GM18499 (cell line): ENCODE results near the gene GNAS-AS1.

Experiments used
- ATAC-seq: cut with Tn5 transposase; IDR thresholded peaks from one replicate; pipeline ENCODE4 v1.9.1; 2021; ENCODE audit warnings: moderate number of reproducible peaks; ENCODE audit not compliant: insufficient read depth, unreplicated experiment

Gene GNAS-AS1

DNA sequence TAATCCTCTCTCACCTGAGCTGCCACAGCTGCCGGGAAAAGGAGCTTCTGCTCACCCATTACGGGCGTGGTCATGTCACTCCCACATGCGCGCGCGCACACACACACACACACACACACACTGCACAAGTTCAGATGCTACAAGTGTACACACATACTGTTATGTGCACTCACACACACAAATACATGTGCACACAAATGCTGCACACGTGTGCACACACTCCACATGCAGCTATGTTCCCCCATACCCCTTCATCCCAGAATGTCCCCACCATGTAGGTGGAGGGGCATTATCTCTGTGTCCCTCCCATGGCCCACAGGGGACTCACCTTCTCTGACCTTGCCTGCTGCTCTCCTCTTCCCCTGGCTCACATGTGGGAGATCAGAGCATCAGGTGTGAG, 37.3 kb downstream of the GNAS-AS1 start:
- no peak for ATAC-seq

DNA sequence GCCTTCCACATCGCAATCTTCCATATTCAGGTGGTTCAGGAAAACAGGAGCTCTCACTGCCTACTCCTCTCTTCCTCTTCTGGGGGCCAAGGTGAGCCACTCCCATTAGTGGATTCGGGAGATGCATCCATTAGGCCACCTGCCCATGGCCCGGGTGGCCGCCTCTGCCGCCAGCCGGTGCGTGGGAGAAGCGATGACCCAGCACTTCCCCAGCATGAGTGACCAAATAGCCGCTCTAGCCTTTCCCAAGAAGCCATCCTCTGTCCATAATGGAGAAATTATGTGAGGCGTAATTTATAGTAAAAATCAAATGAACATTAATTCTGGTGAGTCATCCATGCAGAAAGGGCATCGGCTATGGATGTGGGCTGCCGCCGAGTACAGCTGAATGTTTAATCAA, 39.4 kb downstream of the GNAS-AS1 start:
- ATAC-seq, result no peak

DNA sequence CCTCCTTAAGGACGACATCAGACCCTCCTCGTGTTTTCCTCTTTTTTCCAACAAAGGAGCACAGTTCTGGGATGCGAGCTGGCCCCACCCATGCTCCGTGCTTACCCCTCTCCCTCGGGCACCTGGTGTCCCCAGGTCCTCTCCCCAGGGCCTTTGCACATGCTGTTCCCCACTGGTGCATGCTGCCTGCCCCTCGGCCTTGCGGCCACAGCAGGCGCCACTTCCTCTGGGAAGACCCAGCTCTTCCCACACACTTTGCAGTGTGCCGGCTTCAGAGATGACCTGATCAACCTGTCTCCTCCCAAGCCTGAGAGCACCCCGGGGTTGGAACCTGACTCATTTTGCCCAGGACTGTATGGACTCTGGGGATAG, 39.8 kb downstream of the GNAS-AS1 start:
- no peak for ATAC-seq

DNA sequence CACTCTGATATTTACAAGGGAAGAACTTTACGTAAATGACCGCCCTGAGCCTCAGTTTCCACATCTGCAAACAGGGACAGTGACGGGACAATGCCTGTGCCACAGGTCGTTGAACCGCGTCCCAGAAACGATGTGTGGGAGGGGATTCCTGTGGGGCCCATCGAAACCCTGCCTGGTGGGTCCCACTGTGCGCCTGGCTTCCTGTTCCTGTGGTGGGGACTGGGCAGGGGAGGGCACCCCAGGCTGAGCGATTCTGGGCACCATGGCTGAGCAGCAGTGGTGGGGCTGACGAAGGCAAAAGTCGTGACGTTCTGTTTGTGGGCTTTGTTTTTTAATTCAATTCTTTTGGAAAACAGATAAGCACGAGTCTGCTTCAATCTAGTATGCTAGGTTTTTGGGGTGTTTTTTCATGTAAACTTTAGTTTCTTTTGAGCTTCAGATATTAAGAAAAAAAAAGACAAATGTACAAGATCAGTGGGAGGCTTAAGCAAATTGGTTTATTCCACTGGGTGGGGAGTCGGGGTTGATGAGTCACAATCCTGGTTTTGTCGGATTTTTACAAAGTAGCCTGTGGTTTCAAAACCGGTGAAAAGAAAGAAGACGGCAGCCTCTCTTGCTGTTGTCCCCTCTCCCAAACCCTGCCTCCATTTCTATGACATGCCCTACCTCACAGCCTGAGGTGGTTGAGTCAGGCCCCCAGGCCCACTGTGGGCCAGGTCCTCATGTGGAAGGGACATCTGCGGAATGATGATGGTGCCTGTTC, 40.4 kb downstream of the GNAS-AS1 start:
- no peak for ATAC-seq

DNA sequence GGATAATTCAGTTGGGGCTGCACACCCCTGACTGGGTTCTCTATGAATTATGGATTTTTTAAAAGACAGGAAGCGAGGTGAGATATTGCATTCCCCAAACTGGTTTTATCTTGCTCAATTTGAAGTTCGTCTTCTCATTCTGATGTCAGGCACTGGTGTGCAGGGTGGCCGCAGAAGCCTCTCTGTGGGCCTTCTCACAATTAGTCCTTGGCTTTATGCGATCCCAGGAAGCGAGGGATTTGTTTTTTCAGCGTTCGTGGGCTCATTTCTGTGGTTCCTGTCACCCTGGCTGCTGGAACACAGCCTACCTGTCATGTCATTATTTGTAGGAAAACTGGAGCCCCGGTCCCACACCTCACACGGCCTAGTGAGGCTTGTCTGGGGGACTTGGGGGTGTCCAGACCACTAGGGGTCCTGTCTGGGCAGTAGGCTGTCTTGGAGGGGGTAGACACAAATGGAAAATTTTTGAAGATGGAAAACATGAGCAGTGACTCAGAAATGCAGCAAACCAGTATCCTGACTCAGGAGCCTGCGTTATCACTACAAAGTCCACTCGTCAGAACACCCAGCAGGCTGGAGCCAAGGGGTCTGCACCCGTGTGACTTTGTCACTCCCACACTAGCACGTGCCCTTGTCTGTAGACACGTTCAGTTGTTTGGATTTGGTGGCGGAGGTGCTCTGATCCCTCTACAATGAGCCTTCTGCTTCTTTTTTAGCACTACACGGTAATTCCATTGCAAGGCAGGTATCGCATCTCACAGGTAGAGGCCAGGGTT, 42.2 kb downstream of the GNAS-AS1 start:
- no peak for ATAC-seq

DNA sequence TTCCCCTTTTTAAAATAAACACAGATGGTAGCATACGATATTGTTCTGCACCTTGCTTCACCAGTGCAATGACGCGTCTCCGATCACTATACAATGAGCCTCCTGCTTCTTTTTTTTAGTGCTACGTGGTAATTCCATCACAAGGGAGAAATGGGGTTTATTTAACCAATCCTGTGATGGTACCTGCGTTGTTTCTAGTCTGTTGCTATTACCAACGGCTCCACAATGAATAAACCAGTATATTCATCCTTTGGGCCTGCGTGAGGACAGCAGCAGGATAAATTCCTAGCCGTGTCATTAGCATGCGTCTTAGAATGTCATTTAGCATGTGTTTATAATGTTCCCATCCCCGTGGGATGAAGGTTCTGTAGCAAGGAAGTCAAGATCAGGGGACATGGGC, 42.9 kb downstream of the GNAS-AS1 start:
- ATAC-seq, result no peak

DNA sequence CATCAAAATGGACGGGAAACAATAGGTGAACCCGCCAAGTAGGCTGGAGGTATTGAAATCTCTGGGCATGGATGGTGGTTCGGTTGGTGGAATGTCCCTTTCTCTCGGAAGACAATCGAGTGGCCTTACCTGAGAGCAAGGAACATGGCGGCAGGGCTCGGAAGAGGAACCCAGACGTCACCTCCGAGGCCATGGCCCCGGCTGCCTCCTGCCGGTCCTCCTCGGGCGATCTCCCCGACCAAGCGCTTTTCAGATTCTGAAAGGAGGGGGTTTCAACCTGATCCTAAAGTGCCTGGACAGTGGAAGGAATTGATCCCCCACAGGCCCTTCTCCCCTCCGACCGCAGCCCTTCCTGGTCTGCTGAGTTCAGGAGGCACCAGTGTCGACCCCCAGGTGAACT, 47.2 kb downstream of the GNAS-AS1 start:
- ATAC-seq, result no peak

DNA sequence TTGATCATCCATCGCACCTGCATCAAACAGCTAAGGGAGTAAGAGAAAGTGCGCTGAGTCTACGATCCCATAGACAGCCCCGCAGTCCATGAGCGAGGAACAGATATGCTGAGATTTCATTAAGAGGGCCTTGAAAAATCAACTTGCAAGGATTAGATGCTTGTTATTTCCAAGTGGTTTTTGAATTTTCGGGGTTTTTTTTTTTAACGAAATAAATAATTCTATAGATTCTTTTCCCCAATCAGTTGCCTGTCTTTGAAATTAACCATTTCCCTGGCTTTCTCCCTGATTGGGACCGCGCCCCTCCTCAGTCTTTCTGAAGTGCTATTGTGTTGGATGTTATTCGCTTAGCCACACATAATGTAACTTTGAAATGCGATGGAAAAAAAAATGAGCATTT, 48.6 kb downstream of the GNAS-AS1 start:
- ATAC-seq, result no peak

DNA sequence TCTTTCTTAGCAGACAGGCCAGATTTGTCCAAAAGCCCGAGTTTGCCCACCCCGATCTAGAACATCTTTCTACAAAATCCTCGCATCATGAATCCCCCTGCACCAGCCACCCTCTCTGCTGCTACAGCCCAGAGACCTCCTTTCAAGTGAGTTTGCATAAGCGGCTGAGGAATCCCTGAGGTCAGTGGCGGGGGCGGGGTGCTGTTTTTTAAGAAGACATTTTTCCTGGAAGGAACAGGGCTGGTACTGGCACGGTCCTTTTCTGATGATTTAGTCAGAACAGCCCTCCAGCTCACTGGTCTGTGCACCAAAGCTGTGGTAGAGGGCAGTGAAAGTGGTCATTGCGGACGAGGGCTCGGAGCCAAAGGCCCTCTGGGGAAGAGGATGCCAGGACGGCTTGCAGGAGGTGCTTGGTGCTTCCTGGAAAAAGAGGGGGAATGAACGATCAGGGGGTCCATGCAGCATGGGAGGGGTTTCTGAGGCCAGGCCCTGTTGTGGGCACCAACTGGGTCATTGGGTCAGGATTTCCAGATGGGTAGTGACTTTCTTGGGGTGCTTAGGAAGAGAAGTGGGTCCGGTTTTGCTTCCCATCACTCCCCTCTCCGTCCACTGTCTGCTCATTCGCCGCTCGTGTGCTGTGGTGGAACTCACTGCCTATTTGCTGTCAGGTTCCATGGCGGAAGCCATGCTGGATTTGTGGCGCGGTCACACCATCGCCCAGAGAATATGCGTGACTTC, 50.4 kb downstream of the GNAS-AS1 start:
- ATAC-seq, result no peak

DNA sequence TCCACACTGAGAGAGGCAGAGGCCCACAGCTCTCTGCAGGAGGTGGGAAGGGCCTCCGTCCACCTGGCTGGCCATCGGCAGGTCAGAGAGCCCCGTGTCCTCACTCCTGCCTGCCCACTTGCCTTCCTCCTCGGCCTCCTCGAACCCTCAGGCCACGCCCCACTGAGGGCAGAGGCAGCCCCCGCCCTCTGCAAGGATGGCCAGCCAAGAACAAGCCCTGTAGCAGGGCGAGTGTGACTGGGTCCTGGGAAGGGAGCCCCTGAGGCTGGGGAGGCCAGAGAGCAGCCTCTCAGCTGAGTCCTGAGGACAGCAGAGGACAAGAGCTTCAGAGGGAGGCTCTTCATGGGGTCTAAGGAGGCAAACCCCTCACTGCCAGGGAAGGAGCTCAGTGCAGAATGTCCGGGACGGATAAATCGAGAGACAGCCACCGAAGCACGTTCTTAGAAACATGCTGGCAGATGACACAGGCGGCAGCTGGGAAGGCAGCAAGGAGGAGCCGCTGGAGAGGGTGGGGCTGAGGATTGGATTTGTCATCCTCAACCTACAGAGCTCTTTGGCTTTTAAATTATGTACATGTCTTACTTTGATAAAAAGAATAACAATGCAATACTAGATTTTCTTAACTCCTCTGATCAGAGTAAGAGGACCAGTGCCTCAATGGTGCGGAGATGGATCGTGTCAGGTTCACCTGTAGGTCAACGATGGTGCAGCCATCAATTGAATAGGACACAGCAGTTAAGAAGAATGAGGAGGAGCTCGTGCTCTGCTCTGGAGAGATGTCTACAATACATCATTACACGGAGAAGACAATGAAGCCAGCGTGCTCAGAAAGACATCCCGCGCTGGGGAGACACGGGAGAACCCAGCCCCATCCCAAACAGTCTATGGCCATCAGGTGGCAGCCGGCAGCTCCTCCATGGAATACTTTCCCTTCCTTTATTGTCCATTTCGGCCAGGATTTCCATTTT, 53.0 kb downstream of the GNAS-AS1 start:
- ATAC-seq, result no peak

DNA sequence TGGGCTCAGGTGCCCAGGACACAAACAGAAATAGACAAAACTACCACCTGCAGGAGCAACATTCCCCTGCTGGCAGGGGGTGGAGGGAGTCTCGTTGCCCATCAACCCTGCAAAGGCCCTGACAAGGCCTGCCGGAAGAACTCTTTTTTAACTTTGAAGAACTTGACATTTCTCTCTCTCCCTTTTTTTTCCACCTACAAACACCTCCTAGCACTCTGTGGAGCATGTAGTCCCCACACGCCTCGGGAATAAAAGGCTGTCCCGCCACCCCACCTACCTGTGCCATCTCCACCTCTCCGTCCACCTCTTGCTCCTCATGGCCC, 54.8 kb downstream of the GNAS-AS1 start:
- no peak for ATAC-seq

DNA sequence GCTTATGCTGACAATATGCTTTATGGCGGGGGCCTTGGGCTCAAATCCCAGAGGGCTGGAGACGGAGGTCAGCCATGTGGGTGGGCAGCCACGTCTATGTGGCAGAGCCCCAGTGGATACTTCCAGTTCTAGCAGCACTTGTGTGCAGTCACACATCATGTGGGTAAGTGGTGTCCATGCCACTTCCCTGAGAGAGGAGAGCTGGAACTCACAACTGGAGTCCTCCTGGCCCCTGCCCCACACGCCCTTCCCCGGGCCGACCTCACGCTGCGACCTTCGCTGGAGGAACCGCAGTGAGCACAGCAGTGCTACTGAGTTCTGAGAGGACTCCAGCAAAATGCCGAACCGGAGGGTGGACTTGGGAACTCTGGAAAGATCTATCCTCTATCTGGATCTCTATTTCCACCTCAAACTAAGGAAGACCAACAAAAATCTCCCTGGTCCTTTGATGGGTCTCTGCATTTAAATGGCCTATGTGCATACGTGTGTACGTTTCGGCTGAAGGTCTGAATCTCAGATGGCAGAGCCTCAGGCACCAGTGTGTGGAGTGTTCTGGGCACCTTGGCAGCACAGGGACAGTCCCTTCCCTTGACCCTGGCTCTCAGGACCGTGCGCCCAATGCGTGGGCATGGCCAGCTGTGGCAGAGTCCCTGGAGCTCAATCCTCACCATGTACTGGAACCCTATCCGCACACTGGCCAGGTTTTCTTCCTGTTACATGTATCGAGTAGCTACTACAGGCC, 55.4 kb downstream of the GNAS-AS1 start:
- no peak for ATAC-seq

DNA sequence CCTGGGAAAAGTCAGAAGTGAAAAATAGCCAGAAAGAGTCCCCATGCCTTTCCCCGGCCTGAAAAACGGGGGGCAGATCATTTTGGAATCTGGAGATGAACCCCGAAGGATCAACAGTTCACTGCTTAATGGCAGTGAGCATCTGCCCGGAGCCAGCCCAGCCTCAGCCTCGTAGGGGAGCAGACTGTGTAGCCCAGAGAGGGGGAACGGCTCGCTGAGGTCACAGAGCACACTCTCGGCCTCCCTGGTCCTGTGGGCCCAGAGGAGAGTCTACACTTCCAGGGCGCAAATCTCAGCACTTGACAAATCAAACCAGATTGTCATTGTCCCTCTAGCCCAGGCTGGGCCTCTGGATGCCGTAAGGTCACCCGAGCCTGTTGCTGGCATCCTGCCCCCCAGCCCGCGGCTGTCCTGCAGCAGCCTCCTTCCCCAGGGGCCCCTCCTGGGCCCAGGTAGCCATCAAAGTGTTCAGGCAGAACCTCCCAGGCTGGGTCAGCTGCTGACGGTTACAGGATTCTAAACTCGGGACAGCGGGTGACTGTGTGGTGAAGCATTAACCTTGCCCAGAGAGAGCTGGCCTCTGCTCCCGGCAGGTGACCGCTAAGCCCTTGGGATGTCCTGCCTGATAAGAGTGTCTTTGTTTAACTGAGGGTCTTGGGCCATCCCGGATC, 56.1 kb downstream of the GNAS-AS1 start:
- ATAC-seq, result no peak

DNA sequence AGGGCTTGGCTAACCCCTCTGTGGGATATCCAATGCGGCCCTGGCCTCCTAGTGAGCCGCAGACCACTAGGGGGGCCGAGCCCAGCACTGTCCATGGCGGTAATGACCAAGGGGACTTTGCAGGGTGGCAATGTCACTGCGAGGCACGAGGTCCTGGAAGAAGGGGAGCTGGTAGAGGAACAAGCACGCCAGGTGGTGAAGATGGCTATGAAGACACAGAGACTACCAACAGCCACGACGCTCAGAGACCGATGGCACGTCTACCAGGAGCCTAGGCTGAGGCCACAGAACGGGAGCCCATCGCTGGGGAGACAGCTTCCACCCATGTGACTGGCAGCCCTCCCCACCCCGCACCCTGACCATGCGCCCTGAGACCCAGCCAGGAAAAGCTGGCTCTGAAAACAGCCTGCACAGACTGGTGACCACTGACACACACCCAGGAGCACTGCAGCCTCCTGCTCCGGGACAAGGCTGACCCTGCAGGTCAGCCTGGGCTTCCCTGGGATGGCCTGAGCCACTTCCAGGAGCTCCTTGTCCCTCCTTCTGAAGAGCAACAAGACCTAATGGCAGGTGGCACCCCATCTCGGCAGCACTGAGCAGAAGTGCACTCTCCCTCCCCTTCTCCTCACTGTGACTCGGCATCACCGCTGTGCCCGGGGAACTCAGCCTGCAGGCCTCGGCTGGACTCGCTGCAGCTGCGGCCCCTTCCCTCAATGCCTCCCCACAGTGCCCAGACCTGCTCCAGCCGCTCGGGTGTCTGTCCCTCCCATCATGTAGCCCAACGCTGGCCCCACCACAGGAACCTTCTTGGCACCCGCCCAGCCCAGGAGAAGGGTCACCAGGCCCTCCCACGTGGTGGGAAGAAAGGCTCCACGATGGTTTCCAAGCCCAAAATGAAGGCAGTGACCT, 56.9 kb downstream of the GNAS-AS1 start:
- no peak for ATAC-seq

DNA sequence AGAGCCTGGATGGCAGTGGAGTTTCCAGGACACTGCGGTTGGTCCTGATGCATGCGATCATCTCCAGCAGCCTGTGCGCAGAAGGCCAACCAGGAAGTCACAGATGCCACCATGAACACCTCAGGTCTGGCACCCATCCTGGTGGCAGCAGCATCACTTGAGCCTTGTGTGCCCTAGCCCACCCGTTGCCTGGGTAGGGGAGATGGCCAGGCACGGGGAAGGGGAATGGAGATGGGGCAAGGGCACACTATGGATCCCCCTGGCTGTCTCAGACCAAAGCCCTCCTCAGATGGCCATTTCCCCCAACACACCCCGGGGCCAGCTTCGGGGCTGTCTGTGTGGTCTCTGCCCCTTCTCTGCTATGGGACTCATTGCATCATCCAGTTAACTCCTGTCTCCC, 58.3 kb downstream of the GNAS-AS1 start:
- ATAC-seq, result no peak

DNA sequence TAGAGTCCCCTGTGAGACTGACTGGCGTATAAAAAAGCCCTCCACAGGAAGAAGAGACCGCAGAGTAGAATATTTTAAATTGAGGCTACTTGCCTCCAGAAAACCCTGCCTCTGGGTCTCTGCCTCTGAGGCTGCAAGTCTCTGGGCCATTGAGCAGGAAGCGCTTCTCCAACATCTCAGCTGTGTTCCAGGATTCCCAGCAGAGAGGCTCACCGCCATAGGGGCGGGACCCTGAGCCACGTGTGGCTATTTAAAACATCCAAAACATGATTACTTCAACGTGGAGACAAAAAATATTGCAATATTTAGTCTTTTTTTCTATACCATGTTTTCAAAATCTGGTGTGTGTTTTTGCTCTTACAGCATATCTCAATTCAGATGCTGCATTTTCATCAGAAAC, 59.4 kb downstream of the GNAS-AS1 start:
- ATAC-seq, result no peak

DNA sequence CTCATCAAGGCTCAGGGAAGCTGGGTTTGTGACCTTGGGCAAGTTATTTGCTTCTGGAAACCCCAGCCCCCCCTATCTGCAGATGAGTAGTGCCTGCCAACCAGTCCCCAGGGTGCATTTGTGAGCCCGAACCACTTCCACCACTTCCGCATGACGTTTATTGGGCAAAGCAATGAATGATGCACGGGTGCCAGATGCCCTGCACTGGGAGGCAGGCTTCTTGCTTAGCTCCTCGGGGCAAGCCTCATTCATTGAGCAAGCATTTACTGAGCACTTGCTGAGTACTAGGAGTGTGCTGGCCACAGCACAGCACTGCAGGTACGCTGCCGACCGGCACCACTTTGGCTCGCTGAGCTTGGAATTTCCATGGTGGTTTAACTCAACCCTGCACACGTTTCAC, 60.2 kb downstream of the GNAS-AS1 start:
- no peak for ATAC-seq

DNA sequence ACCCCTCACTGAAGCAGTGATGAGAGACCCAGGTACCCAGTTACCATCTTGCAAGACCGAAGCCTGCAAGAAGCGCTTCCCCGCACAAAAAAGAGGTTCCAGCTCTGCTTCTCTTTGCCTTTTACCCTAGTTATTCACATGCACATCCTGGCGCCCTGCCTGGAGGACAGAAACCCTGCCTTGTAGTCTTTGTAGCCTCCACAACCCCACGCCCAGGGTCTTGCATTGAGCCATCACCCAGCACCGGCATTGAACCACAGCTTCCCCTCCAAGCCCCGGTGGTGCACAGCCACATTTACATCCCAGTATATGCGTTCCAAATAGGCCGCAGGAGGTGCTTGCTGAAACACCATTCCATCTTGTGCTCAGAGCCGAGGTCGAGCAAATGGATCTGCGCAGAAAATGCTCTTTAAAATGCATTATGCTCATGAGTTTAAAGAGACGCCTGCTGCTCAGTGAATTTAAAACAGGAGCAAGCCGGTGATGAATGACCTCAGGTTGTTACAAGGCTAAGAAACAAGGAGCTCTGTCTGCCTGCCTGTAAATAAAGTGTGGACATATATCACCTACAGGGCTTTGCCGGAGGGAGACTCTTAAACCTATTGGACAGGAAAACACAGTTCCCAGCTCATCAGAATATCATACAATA, 61.7 kb downstream of the GNAS-AS1 start:
- no peak for ATAC-seq
